Measurements from ENCODE around the gene WDTC1.
"Not testable (repeated sequence)": the region's sequence is repeated elsewhere in the genome, so short reads cannot be mapped to it uniquely, and the experiment has no call there.

DNA sequence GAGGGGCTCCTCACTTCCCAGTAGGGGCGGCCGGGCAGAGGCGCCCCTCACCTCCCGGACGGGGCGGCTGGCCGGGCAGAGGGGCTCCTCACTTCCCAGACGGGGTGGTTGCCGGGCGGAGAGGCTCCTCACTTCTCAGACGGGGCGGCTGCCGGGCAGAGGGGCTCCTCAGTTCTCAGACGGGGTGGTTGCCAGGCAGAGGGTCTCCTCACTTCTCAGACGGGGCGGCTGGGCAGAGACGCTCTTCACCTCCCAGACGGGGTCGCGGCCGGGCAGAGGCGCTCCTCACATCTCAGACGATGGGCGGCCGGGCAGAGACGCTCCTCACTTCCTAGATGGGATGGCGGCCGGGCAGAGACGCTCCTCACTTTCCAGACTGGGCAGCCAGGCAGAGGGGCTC, 54.7 kb downstream of the WDTC1 start:
- TF ChIP-seq, protein P1, sequence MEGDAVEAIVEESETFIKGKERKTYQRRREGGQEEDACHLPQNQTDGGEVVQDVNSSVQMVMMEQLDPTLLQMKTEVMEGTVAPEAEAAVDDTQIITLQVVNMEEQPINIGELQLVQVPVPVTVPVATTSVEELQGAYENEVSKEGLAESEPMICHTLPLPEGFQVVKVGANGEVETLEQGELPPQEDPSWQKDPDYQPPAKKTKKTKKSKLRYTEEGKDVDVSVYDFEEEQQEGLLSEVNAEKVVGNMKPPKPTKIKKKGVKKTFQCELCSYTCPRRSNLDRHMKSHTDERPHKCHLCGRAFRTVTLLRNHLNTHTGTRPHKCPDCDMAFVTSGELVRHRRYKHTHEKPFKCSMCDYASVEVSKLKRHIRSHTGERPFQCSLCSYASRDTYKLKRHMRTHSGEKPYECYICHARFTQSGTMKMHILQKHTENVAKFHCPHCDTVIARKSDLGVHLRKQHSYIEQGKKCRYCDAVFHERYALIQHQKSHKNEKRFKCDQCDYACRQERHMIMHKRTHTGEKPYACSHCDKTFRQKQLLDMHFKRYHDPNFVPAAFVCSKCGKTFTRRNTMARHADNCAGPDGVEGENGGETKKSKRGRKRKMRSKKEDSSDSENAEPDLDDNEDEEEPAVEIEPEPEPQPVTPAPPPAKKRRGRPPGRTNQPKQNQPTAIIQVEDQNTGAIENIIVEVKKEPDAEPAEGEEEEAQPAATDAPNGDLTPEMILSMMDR (IDR thresholded peaks at IDR 0.05; ENCODE audit: low read length) = not testable (repeated sequence)
- not testable (repeated sequence) for TF ChIP-seq EZH2 (IDR thresholded peaks at IDR 0.05; ENCODE audit: borderline replicate concordance, low read length)
